Measurements from ENCODE around the gene RIPOR3. TPM values are rescaled to one million over a fixed set of nuclear protein-coding genes. Genes with fewer than 3 reads are reported as not detected.

Gene RIPOR3
- polyA plus RNA-seq, 1 donor (not counting 4 experiments of a cell fraction or from before 2014, with no cell fraction given): 0.10 TPM

DNA sequence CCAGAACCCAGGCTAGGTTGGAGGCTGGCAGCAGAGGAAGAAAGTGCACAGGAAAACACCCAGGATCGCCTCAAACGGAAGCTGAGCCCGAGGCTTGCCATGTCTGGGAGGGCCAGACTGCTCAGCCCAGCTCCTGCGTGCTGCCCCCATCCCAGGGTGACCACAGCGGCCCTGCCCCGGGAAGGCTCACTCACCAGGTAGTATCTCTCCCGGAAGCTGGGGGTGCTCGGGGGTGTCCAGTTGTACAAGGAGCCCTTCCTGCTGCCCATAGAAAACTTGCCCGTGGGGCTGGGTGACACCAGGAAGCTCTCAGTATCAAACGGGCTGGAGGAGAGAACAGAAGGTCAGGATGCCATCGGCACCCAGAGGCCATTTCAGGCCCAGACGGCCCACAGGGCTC lies 86.9 kb downstream of the RIPOR3 start:
- no peaks in the 10 kb centered on the region for H3K9me1 ChIP-seq (ENCODE audit: control insufficient read depth, extremely low read depth, insufficient read depth, low read length)
- no peak overlapping the region for H3K4me2 ChIP-seq (ENCODE audit: control insufficient read depth, extremely low read depth, insufficient read depth, low read depth, low read length)
- dilution Hi-C loops (cut with MboI; ENCODE audit: extremely low pct_ligation_motif_present, low sequenced_read_pairs): no loop called here
- no peak overlapping the region for H2AFZ ChIP-seq (ENCODE audit: control insufficient read depth, low read length)
- H3K4me3 ChIP-seq (ENCODE audit: control insufficient read depth in 2 of 3, extremely low read depth in 1 of 3, insufficient read depth in 2 of 3, low read depth in 1 of 3, low read length in 3 of 3): no peak overlapping the region
- no peaks in the 10 kb centered on the region for H3K27me3 ChIP-seq (ENCODE audit: control insufficient read depth, extremely low read depth, insufficient read depth, low read length)
- no peaks in the 10 kb centered on the region for H3K36me3 ChIP-seq (ENCODE audit: control insufficient read depth in 2 of 2, extremely low read depth in 1 of 2, insufficient read depth in 2 of 2, low read length in 2 of 2)
- no peaks in the 10 kb centered on the region for H3K9me3 ChIP-seq (ENCODE audit: control insufficient read depth, low read depth, low read length)
- no peak for FAIRE-seq
- no peaks in the 10 kb centered on the region for H4K20me1 ChIP-seq (ENCODE audit: control insufficient read depth, extremely low read depth, insufficient read depth, low read length)
- TF ChIP-seq, protein P1, sequence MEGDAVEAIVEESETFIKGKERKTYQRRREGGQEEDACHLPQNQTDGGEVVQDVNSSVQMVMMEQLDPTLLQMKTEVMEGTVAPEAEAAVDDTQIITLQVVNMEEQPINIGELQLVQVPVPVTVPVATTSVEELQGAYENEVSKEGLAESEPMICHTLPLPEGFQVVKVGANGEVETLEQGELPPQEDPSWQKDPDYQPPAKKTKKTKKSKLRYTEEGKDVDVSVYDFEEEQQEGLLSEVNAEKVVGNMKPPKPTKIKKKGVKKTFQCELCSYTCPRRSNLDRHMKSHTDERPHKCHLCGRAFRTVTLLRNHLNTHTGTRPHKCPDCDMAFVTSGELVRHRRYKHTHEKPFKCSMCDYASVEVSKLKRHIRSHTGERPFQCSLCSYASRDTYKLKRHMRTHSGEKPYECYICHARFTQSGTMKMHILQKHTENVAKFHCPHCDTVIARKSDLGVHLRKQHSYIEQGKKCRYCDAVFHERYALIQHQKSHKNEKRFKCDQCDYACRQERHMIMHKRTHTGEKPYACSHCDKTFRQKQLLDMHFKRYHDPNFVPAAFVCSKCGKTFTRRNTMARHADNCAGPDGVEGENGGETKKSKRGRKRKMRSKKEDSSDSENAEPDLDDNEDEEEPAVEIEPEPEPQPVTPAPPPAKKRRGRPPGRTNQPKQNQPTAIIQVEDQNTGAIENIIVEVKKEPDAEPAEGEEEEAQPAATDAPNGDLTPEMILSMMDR (optimal IDR thresholded peaks at IDR 0.05 in 1 of 3, IDR thresholded peaks at IDR 0.05 in 1 of 3, conservative IDR thresholded peaks at IDR 0.05 in 1 of 3; ENCODE audit: extremely low read depth in 1 of 3, insufficient read depth in 2 of 3, low read length in 3 of 3): no peak
- TF ChIP-seq EZH2 (IDR thresholded peaks at IDR 0.05; ENCODE audit: low read length): no peak
- H3K9ac ChIP-seq (ENCODE audit: control insufficient read depth, extremely low read depth, insufficient read depth, low read length): no peak overlapping the region
- H3K4me1 ChIP-seq (ENCODE audit: control insufficient read depth, extremely low read depth, insufficient read depth, low read length): no peaks in the 10 kb centered on the region
- no peak for DNase-seq (ENCODE audit: low read depth, low spot score)
- no peak overlapping the region for H3K27ac ChIP-seq (ENCODE audit: control insufficient read depth, insufficient read depth, low read length)
- H3K79me2 ChIP-seq (ENCODE audit: control insufficient read depth, insufficient read depth, low read length): no peaks in the 10 kb centered on the region

DNA sequence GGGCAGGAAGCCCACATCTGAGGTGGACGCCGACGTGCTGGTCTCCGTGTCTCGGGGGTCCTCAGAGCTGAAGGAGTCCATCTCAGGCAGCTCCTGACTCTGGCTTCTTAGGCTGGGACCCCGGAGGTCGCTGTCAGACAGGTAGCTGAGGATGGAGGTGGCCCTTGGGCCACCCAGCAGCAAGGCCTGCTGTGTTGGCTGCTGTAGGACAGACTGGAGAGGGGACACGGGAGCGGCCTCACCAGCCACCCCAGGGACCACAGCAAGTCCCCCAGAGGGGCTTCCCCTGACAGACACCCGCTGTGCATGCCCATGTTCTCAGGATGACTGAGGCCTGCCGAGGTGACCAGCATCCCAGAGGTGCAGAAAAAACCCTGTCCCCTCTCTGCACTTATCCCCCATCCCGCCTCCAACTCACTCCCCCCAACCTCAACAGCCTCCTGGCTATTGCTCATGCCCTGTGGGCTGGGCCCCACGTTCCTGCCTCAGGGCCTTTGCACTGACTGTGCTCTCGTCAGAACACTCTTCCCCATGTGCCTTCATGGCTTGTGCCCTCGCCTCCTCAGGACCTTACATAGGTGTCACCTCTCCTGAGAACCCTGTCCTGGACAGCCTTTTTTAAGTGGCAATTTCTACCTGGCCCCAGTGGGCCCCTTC lies 88.8 kb downstream of the RIPOR3 start:
- dilution Hi-C loops (cut with MboI; ENCODE audit: extremely low pct_ligation_motif_present, low sequenced_read_pairs): no loop called here
- FAIRE-seq: no peak
- H3K4me3 ChIP-seq (ENCODE audit: control insufficient read depth in 2 of 3, extremely low read depth in 1 of 3, insufficient read depth in 2 of 3, low read depth in 1 of 3, low read length in 3 of 3): no peak overlapping the region

More for the DNA sequence above, 88.8 kb downstream of the RIPOR3 start:
- TF ChIP-seq, protein P1 (optimal IDR thresholded peaks at IDR 0.05 in 1 of 3, IDR thresholded peaks at IDR 0.05 in 1 of 3, conservative IDR thresholded peaks at IDR 0.05 in 1 of 3; ENCODE audit: extremely low read depth in 1 of 3, insufficient read depth in 2 of 3, low read length in 3 of 3): no peak
- TF ChIP-seq EZH2 (IDR thresholded peaks at IDR 0.05; ENCODE audit: low read length): no peak
- Histone ChIP-seq H3K79me2 (ENCODE audit: control insufficient read depth, insufficient read depth, low read length) (no peaks in the 10 kb centered on the region), H2AFZ (ENCODE audit: control insufficient read depth, low read length) (no peak overlapping the region), H4K20me1 (ENCODE audit: control insufficient read depth, extremely low read depth, insufficient read depth, low read length) (no peaks in the 10 kb centered on the region), H3K4me2 (ENCODE audit: control insufficient read depth, extremely low read depth, insufficient read depth, low read depth, low read length) (no peak overlapping the region), H3K36me3 (ENCODE audit: control insufficient read depth in 2 of 2, extremely low read depth in 1 of 2, insufficient read depth in 2 of 2, low read length in 2 of 2) (no peaks in the 10 kb centered on the region), H3K4me1 (ENCODE audit: control insufficient read depth, extremely low read depth, insufficient read depth, low read length) (no peaks in the 10 kb centered on the region), H3K27ac (ENCODE audit: control insufficient read depth, insufficient read depth, low read length) (no peak overlapping the region), H3K9me3 (ENCODE audit: control insufficient read depth, low read depth, low read length) (no peaks in the 10 kb centered on the region), H3K9me1 (ENCODE audit: control insufficient read depth, extremely low read depth, insufficient read depth, low read length) (no peaks in the 10 kb centered on the region), H3K9ac (ENCODE audit: control insufficient read depth, extremely low read depth, insufficient read depth, low read length) (no peak overlapping the region), H3K27me3 (ENCODE audit: control insufficient read depth, extremely low read depth, insufficient read depth, low read length) (no peaks in the 10 kb centered on the region)
- no peak for DNase-seq (ENCODE audit: low read depth, low spot score)
